Measurements from ENCODE around the gene NDN.
A peak's percentile ranks its signal among the peaks of the same experiment; 100 is the strongest.

NDN gene

DNA sequence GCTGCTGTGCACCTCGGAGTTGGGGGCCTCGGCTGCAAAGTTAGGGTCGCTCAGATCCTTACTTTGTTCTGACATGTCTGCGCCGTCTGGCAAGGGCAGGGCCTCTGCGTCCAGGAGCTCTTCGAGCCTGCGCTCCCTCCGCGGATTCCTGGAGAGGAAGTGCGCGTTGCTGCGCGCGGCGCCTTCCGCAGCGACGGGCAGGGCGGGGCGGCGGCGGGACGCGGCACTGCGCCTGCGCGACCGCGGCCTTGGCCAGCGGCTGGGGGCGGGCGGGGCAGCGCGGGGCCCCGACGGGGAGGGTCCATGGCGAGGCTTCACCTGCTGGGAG is at the start of gene NDN:
Gene NDN (minus strand): TSS at position 163 of the 328 bp plus-strand sequence. CDS start 88 bp downstream, at position 75.
- DNase-seq: no peak

DNA sequence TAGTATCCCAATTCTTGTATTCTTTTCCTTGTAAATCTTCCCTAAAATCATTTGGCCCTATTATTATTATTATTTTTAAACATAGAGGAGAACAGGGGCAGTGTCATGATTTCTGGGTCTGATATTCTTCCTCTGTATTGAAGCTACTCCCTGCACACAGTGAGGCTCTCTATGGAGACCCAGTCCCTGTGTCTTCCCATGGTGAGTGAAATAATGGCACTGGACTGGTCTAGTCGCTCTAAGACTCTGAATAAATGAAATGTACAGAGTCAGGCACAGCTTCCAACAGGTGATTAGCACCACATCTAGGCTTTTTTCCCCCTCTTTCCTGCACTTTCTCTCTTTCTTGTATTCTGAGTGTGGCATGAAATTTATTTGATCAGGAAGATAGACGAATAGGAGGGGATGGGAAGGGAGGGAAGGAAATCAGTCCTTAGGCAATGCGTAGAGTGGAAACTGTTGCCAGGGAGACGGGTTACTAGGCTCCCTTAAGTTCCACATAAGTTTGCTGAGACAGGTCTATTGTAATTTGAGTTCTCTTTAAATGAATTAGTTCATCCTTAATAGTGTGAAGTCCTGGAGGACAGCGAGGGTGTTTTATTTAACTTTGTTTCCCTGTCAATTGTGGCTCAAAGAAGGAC is 49.0 kb upstream of the NDN start:
- DNase-seq: no peak

DNA sequence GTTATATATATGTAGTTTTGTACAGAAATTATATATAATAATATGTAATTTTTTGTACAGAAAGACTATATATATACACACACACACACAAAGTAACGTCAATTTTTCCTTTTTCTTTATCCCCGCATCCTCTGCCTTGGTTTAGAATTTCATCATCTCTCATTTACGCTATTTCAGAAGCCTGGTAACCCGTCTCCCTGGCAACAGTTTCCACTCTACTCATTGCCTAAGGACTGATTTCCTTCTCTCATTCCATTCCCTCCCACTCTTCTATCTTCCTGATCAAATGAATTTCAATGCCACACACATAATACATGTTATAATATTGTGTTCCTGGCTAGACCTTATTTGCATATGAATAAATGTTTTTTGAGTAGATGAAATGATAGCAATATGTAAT is 47.8 kb upstream of the NDN start:
- no peak for DNase-seq

GRCh38 chr15:23713874-23714656 is 27.0 kb upstream of the NDN start:
- peak; percentile 11 for DNase-seq

- DNase-seq: no peak
These were observed 21.2 kb upstream of the NDN start for GRCh38 chr15:23708332-23708731.

GRCh38 chr15:23695282-23695681 is 8.2 kb upstream of the NDN start:
- no peak for DNase-seq

- no peak for DNase-seq
These were observed 7.5 kb upstream of the NDN start for GRCh38 chr15:23694592-23694991.

DNA sequence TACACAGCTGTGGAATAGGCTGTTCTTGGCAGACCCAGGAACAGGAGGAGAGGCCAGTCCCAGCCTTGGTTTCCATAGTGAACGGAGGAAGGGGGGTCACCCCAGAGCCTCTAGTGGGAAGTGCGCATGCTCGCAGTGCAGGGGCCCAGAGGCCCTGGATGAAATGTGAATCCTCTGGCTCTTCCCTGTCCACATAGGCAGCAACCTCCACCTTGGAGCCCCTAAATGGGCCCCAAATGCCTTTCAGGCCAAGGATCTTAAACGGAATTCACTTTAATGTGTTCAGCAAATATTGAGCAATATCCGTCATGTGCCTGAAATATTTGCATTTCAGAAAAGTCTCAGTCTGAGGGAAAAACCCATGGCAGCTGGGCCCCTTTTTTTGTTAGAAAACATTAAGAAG is 3.3 kb upstream of the NDN start:
- peak; percentile 8 for DNase-seq

- no peak for DNase-seq
These were observed 2.9 kb upstream of the NDN start for GRCh38 chr15:23690015-23690414.

GRCh38 chr15:23686466-23687142 is 501 bp downstream of the NDN start:
- no peak for DNase-seq

- DNase-seq: no peak
These were observed 15.6 kb downstream of the NDN start for GRCh38 chr15:23671481-23671880.

GRCh38 chr15:23670970-23671369 is 16.1 kb downstream of the NDN start:
- DNase-seq: no peak

DNA sequence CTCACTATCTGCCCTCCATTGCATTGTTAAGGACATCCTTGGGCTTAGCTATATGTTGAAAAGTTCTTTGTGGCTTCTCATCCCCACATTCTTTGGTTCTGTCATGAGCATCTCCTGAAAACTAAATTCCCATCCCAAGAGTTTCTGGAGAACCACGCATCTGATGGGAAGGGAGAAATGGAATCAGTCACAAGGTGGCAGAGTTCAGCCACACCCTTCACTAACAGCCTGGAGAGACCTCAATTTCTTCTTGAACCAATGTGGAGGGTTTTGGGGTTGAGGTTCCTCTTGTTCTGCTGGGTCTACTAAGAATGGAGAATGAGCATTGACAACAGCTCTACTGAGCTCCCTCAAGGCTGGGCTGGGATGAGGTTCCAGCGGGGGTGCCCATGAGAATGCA is 23.9 kb downstream of the NDN start:
- DNase-seq: no peak

- peak; percentile 55 for DNase-seq
These were observed 38.1 kb downstream of the NDN start for GRCh38 chr15:23648920-23649515.

DNA sequence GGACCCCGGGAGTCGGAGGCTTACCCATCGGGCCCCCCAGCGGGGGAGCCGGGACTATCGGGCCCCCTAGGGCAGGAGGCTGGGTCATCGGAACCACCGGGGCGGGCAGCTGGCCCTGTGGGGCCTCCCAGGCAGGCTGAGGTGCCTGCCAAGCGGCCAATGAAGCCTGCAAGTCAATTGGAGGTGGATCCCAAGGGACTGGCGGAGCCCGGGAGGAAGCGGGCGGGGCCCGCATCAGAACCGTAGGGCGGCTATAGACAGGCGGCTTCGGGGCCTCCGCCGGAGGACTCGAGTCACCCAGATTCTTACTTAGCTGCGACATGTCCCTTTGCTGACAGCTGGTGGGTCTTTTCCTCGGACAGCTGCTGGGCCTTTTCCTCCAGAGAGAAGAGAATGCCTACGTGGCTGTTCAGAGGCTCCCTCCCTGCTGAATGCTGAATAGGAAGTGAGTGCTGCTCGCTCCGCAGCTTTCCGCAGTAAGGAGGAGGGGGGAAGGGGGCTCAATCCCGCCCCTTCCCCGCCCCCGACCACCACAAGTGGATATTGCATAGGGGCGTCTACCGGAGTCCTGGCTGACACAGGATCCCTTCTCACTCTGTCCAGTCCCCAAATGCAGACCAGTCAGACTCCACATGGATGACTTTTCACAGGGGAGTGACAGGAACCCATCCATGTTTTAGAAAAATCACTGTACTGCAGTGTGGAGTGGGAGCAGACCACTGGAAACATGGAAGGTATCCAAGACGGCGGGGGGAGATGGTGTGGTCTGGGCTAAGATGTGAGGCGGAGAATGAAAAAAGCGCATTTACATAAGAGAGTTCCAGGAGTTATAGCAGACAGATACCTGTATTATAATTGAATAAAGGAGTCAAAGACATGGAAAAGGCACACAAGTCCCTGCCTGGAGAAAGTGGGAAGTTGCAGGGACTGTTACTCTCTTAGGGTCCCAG is 39.4 kb downstream of the NDN start, which contains the start of gene MAGEL2:
Gene MAGEL2 (minus strand): TSS at position 447 of the 950 bp plus-strand sequence. CDS start 125 bp downstream, at position 322.
- DNase-seq: peak; percentile 48

- no peak for DNase-seq
These were observed 40.2 kb downstream of the NDN start for GRCh38 chr15:23647001-23647295.

- DNase-seq: no peak
These were observed 40.7 kb downstream of the NDN start for GRCh38 chr15:23646165-23647000.

GRCh38 chr15:23645371-23646164 is 41.5 kb downstream of the NDN start:
- peak; percentile 9 for DNase-seq

DNA sequence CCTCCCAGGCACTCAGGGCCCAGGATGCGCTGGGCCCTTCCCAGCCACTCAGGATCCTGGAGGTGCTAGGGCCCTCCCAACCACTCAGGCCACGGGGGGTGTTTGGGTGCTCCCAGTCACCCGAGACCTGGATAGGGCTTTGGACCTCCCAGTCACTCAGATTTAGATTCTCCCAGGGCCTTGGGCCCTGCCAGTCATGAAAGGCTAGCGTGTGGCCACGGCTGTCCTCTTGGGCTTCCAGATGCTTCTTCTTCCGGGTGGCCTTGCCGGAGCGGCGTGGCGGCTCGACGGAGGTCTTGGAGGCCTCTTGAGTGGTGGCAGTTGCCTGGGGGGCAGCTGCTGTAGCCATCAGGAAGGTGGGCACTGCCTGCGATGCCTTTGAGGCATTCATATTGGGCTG is 42.3 kb downstream of the NDN start:
- DNase-seq: no peak

DNA sequence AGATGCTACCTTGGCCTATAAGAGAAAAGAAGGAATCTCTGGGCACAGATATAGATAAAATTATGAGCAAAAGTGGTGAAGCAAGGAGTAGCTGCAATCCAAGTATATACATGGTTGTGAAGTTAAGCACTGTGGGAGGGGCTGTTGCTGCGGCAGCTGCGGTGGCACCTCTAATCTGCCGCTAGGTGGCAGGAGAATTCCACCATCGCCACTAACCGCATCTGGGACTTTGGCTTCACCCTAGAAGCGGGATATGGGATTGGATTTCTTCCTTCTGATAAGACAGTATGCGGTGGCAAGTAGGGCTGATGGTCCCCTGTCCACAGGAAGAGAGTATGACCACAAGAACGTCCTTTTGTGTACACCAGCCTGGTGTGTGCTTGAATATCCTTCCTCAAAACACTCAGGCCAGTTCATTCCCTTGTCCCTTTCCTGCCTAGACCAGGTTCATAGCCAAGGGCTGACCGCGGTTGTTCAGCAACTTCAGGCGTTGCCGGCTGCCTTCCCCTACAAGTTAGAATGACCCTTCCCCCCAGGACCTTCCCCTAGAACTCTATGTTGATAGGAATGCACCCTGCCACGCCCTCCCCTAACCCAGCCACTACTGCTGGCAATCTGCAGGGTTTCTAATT is 44.6 kb downstream of the NDN start:
- peak; percentile 70 for DNase-seq

All from NCI-H69 (cell line).